Activated CD8-positive, alpha-beta T cell treated with anti-CD3 and anti-CD28 coated beads for 36 hours (primary cell): ENCODE measurements around the gene HJV. TPM values are rescaled to one million over a fixed set of nuclear protein-coding genes. Genes with fewer than 3 reads are reported as not detected.

Experiments used
- ATAC-seq: fragments of 200-7000 bp; cut with Tn5 transposase; one replicate; pipeline ENCODE4 v1.10.0; 2021; ENCODE audit warnings: mild to moderate bottlenecking, moderate library complexity
- CTCF ChIA-PET: fragments of 350-600 bp; sonication (Branson Sonifier 250); formaldehyde crosslinking; loops from one replicate; lab custom pipeline; 2021; ENCODE audit warnings: antibody characterized with exemption; lab: Charles Lee
- POLR2A ChIA-PET: fragments of 350-600 bp; sonication (Branson Sonifier 250); formaldehyde crosslinking; loops from one replicate; lab custom pipeline; 2021; ENCODE audit warnings: antibody characterized with exemption; lab: Charles Lee
- DNase-seq: peaks from one replicate; pipeline ENCODE4 v3.0.0-alpha.2; 2020
- H3K27ac Mint-ChIP-seq: one replicate; pipeline ENCODE4 v1.8.0; 2021; ENCODE audit warnings: mild to moderate bottlenecking, mixed read lengths
- H3K27me3 Mint-ChIP-seq: one replicate; pipeline ENCODE4 v1.8.0; 2021; ENCODE audit warnings: mixed read lengths
- H3K36me3 Mint-ChIP-seq: one replicate; pipeline ENCODE4 v1.8.0; 2021; ENCODE audit warnings: low read depth, mixed read lengths
- H3K4me1 Mint-ChIP-seq: one replicate; pipeline ENCODE4 v1.8.0; 2021; ENCODE audit warnings: low read depth, mixed read lengths
- H3K4me3 Mint-ChIP-seq: one replicate; pipeline ENCODE4 v1.8.0; 2021; ENCODE audit warnings: mild to moderate bottlenecking, moderate library complexity, mixed read lengths
- H3K9me3 Mint-ChIP-seq: one replicate; pipeline ENCODE4 v1.8.0; 2021; ENCODE audit warnings: mixed read lengths
- CTCF ChIP-seq: fragments of 200-600 bp; IDR thresholded peaks from one replicate; pipeline ENCODE4 v1.8.0; 2022; ENCODE audit warnings: antibody characterized with exemption, mild to moderate bottlenecking
- intact Hi-C: fragments of 100-400 bp; cut with micrococcal nuclease; formaldehyde crosslinking; loops from one replicate; pipeline ENCODE4 v1.10.0; 2022
- total RNA-seq, 2 experiments: library from RNA; stranded (reverse); gene quantifications; one replicate each; pipeline ENCODE4 v1.2.3, GENCODE V29; 2021

HJV gene
- total RNA-seq, 2 experiments from 2014 or later: not detected

DNA sequence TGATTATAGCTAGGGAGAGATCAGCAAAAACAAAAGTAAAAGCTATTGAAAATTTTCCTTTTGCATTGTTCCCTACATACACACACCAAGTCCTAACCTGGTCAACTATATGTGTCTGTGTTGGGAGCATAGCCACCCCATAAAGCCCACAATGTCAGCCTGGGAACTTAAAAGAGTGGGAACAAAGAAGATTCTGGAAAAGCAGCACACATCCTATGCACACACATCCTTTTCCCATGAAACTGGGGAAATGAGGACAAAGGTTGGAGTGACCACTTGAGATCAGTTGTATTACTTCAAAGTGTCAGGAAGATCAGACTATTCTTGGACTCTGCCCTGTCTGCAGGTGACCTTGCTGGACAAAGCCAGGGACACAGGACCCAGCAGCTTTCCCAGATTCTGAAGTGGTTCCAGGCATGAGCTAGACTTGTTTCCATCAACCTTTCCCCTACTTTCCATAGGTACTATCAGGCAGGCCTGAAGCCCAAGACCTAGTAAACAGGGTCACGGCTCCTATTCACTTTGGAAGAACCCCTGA lies 41.0 kb downstream of the HJV start:
- Mint-ChIP-seq H3K4me1 (peaks cover 43% of the 10 kb centered on the region), H3K4me3 (no peak overlapping the region), H3K36me3 (no peaks in the 10 kb centered on the region), H3K27me3 (no peaks in the 10 kb centered on the region), H3K27ac (no peak overlapping the region), H3K9me3 (no peaks in the 10 kb centered on the region)
- CTCF ChIA-PET: interaction anchor here (0.9 to 8.7 kb wide), 9 partner anchors 12 to 135 kb away, joined by 3 to 247 read pairs (median 5); partner anchors contain the start of genes ANKRD34A, NUDT17, POLR3GL and RBM8A
- POLR2A ChIA-PET: interaction anchor here (0.9 to 14.1 kb wide), 10 partner anchors 13 to 62 kb away, joined by 3 to 446 read pairs (median 12); partner anchors contain the start of genes ANKRD34A, LIX1L, PEX11B and POLR3GL
- DNase-seq (no peak), ATAC-seq (no peak)
- intact Hi-C loops: no loop called here
- TF ChIP-seq CTCF: no peak

DNA sequence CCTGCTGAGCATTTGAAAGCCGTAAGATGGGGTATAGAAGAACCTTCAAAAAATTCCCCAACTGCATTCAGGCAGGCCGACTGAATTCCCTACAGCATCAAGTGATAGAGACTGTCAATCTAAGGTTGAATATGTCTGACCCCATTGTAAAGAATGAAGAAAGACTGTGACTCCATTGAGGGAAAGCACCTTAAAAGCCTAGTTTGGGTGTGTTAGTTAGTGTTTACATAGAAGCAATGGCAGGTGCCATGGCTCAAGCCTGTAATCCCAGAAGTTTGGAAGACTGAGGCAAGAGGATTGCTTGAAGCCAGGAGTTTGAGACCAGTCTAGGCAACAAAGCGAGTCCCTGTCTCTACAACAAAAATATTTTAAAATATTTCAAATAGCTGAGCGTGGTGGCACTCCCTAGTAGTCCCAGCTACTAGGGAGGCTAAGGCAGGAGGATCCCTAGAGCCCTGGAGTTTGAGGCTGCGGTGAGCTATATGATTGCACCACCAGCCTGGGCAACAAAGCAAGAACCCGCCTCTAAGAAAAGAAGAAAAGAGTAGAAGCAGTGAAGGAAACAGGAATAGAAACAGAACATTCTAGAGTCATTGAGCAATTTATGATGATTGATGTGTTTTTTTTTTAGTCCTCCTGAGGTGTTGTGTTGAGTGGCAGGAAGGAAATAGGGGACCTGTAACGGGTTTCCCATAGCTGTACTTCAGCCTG lies 41.6 kb downstream of the HJV start:
- Mint-ChIP-seq H3K4me1 (peaks cover 41% of the 10 kb centered on the region), H3K27ac (no peak overlapping the region), H3K36me3 (no peaks in the 10 kb centered on the region), H3K9me3 (no peaks in the 10 kb centered on the region), H3K27me3 (no peaks in the 10 kb centered on the region), H3K4me3 (no peak overlapping the region)
- DNase-seq (no peak), ATAC-seq (peak; percentile 18)
- ChIA-PET POLR2A (interaction anchor here (0.9 to 14.1 kb wide), 11 partner anchors 13 to 72 kb away, joined by 3 to 446 read pairs (median 17); partner anchors contain the start of genes ANKRD34A, LIX1L, PEX11B and POLR3GL), CTCF (interaction anchor here (1.1 to 8.7 kb wide), 15 partner anchors 12 to 135 kb away, joined by 3 to 247 read pairs (median 8); partner anchors contain the start of genes ANKRD34A, NUDT17, POLR3GL and RBM8A)
- intact Hi-C loops: loop anchor here (2.0 kb wide), 1 partner anchor 13 kb away; no protein-coding TSS in a partner anchor
- TF ChIP-seq CTCF: no peak

DNA sequence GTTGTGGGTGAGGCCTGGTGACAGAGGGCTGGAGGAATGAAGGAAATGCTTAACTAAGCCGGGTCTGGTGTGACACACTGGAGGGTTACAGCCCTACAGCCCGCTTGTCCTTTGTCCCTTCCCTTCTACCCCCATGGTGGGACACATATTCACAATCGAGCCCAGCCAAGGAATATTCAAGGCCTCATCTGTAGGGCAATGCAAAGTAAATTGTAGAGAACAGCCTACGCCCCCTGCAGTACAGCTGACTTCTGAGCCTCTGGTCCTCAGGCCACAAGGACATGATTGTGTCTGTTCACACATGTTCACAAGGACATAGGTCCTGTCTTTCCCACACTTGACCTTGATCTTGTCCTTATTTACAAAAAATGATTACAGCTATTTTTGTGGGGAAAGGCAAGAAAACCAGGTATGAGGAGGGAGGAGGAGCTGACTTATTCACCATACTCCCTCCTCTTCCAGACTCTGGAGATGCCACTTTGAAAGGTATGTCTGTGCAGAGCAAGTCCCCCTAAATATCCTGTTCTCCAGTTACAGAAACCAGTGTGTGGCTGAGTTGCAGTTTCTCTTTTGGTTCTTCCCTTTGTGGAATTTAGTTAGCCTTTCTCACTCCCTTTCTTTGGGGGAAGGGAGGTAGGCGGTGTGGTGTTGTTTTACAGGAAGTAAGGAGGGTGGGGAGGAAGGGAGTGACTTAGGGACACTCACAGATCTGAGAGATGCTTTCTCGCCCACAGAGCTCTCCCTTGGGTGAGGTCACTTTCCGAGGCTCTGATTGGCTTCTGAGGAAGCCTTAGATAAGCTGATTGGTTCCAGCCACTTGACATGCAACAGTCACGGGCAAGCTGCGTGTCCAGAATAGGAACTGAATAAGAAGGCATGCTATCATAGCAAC lies 42.4 kb downstream of the HJV start:
- no peak for TF ChIP-seq CTCF
- DNase-seq: peak; percentile 95
- Mint-ChIP-seq H3K36me3 (no peaks in the 10 kb centered on the region), H3K27me3 (no peaks in the 10 kb centered on the region), H3K4me1 (peaks cover 41% of the 10 kb centered on the region), H3K9me3 (no peaks in the 10 kb centered on the region), H3K27ac (no peak overlapping the region), H3K4me3 (no peak overlapping the region)
- POLR2A ChIA-PET: interaction anchor here (0.6 to 14.1 kb wide), 17 partner anchors 10 to 698 kb away, joined by 3 to 446 read pairs (median 5); partner anchors contain the start of genes ANKRD34A, LIX1L, PEX11B and POLR3GL
- ATAC-seq: peak; percentile 86
- CTCF ChIA-PET: interaction anchor here (0.9 to 8.7 kb wide), 17 partner anchors 13 to 134 kb away, joined by 3 to 247 read pairs (median 5); partner anchors contain the start of genes ANKRD34A, NUDT17, POLR3GL and RBM8A
- intact Hi-C loops: loop anchor here (2.0 kb wide), 1 partner anchor 14 kb away; no protein-coding TSS in a partner anchor

DNA sequence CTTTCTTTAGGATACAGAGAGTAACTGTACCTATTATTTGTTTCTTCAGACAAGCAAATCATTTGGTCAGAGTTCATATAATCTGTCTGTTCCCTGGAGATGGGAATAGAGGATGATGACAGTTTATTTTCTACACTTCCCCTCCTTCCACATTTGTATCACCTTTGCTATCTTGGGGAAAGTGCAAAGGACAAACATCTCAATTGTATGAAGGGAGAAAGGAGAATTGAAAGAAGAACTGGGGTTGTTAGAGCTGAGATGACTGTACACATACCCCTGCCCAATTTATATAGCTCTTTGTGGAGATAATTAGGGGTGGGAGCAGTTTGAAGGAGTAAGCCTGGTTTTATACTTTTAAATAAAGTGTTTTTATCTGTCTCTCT lies 43.1 kb downstream of the HJV start:
- no peak for TF ChIP-seq CTCF
- Mint-ChIP-seq H3K9me3 (no peaks in the 10 kb centered on the region), H3K4me1 (peaks cover 39% of the 10 kb centered on the region), H3K27me3 (no peaks in the 10 kb centered on the region), H3K36me3 (no peaks in the 10 kb centered on the region), H3K27ac (no peak overlapping the region), H3K4me3 (no peak overlapping the region)
- no peak for DNase-seq
- ChIA-PET POLR2A (interaction anchor here (1.1 to 14.1 kb wide), 13 partner anchors 10 to 154 kb away, joined by 3 to 446 read pairs (median 5); partner anchors contain the start of genes ANKRD34A, LIX1L, POLR3C and POLR3GL), CTCF (interaction anchor here (0.9 to 8.7 kb wide), 14 partner anchors 12 to 152 kb away, joined by 3 to 247 read pairs (median 8); partner anchors contain the start of genes ANKRD34A, NUDT17, POLR3GL and RBM8A)
- no peak for ATAC-seq
- intact Hi-C loops: loop anchor here (2.0 kb wide), 1 partner anchor 14 kb away; no protein-coding TSS in a partner anchor
